ENCODE results near the gene FMN1. TPM values are rescaled to one million over a fixed set of nuclear protein-coding genes. Genes with fewer than 3 reads are reported as not detected.

FMN1 gene
- total and polyA plus RNA-seq, 2 of the 13 experiments (the other 11 are each of a cell fraction or from before 2014, with no cell fraction given): 0.20 to 0.60 TPM

DNA sequence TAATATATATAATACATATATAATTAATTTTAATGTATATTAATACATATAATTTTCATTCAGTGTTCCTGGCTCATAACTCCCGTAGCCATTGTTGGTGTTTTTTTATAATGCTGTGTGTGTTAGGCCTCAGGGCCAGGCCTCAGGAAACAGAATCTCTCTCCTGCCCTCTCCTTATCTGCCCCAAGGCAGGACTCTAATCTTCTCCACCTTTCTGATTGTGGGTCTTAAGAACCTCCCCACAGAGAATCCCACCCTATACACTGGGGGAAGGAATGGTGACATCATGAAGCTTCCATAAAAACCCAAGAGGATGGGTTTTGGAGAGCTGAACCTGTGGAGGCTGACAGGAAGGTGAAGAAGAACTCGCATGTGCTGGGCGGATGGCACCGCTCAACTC, 4.0 kb upstream of the FMN1 start (continued):
- TF ChIP-seq, protein P1, sequence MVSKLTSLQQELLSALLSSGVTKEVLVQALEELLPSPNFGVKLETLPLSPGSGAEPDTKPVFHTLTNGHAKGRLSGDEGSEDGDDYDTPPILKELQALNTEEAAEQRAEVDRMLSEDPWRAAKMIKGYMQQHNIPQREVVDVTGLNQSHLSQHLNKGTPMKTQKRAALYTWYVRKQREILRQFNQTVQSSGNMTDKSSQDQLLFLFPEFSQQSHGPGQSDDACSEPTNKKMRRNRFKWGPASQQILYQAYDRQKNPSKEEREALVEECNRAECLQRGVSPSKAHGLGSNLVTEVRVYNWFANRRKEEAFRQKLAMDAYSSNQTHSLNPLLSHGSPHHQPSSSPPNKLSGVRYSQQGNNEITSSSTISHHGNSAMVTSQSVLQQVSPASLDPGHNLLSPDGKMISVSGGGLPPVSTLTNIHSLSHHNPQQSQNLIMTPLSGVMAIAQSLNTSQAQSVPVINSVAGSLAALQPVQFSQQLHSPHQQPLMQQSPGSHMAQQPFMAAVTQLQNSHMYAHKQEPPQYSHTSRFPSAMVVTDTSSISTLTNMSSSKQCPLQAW (CRISPR knock-in tag; IDR thresholded peaks at IDR 0.05): no peak
- TF ChIP-seq, protein P2, sequence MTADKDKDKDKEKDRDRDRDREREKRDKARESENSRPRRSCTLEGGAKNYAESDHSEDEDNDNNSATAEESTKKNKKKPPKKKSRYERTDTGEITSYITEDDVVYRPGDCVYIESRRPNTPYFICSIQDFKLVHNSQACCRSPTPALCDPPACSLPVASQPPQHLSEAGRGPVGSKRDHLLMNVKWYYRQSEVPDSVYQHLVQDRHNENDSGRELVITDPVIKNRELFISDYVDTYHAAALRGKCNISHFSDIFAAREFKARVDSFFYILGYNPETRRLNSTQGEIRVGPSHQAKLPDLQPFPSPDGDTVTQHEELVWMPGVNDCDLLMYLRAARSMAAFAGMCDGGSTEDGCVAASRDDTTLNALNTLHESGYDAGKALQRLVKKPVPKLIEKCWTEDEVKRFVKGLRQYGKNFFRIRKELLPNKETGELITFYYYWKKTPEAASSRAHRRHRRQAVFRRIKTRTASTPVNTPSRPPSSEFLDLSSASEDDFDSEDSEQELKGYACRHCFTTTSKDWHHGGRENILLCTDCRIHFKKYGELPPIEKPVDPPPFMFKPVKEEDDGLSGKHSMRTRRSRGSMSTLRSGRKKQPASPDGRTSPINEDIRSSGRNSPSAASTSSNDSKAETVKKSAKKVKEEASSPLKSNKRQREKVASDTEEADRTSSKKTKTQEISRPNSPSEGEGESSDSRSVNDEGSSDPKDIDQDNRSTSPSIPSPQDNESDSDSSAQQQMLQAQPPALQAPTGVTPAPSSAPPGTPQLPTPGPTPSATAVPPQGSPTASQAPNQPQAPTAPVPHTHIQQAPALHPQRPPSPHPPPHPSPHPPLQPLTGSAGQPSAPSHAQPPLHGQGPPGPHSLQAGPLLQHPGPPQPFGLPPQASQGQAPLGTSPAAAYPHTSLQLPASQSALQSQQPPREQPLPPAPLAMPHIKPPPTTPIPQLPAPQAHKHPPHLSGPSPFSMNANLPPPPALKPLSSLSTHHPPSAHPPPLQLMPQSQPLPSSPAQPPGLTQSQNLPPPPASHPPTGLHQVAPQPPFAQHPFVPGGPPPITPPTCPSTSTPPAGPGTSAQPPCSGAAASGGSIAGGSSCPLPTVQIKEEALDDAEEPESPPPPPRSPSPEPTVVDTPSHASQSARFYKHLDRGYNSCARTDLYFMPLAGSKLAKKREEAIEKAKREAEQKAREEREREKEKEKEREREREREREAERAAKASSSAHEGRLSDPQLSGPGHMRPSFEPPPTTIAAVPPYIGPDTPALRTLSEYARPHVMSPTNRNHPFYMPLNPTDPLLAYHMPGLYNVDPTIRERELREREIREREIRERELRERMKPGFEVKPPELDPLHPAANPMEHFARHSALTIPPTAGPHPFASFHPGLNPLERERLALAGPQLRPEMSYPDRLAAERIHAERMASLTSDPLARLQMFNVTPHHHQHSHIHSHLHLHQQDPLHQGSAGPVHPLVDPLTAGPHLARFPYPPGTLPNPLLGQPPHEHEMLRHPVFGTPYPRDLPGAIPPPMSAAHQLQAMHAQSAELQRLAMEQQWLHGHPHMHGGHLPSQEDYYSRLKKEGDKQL (CRISPR knock-in tag; IDR thresholded peaks at IDR 0.05; ENCODE audit: low read depth): no peak
- TF ChIP-seq ZNF101 (CRISPR knock-in tag; IDR thresholded peaks at IDR 0.05; ENCODE audit: borderline replicate concordance, low read depth) (no peak), FOXJ3 (CRISPR knock-in tag; IDR thresholded peaks at IDR 0.05; ENCODE audit: borderline replicate concordance) (no peak), EZH2 (conservative IDR thresholded peaks at IDR 0.05; ENCODE audit: low read depth, low read length) (no peak), MAFF (IDR thresholded peaks at IDR 0.05; ENCODE audit: low read depth, low read length) (no peak), CENPX (CRISPR knock-in tag; IDR thresholded peaks at IDR 0.05) (no peak), TCF12 (IDR thresholded peaks at IDR 0.05) (no peak), TCF12 (CRISPR knock-in tag; IDR thresholded peaks at IDR 0.05) (no peak), ZNF782 (CRISPR knock-in tag; IDR thresholded peaks at IDR 0.05; ENCODE audit: borderline replicate concordance) (no peak)

Data from HepG2 (cell line).